AG04449 (cell line): ENCODE data around the gene DNAJC5.
A peak's percentile ranks its signal among the peaks of the same experiment; 100 is the strongest.
"Not testable (repeated sequence)": the region's sequence is repeated elsewhere in the genome, so short reads cannot be mapped to it uniquely, and the experiment has no call there.

Experiments used
- CTCF ChIA-PET: fragments of 350-600 bp; formaldehyde crosslinking; extraction: SDS; loops from one replicate; lab custom pipeline; 2021; ENCODE audit warnings: antibody characterized with exemption; lab: Yijun Ruan, JAX
- POLR2A ChIA-PET: fragments of 400-600, 350-600 bp; formaldehyde crosslinking; extraction: SDS; loops from one replicate; lab custom pipeline; 2020; ENCODE audit warnings: antibody characterized with exemption, inconsistent platforms; lab: Yijun Ruan, JAX
- DNase-seq: peaks from one replicate; pipeline ENCODE4 v3.0.0-alpha.2; 2010; ENCODE audit warnings: low read depth, low spot score
- H3K4me3 ChIP-seq: 2 replicates; pipeline ENCODE4 v1.5.1; 2011; ENCODE audit warnings: low read depth, mild to moderate bottlenecking, control low read depth, low read length
- CTCF ChIP-seq: IDR thresholded peaks from one replicate; pipeline ENCODE4 v1.5.1; 2011; ENCODE audit warnings: mild to moderate bottlenecking, moderate library complexity, low read length, control low read depth, inconsistent platforms; ENCODE audit not compliant: insufficient read depth; ENCODE audit errors: missing control alignments

DNAJC5 gene

DNA sequence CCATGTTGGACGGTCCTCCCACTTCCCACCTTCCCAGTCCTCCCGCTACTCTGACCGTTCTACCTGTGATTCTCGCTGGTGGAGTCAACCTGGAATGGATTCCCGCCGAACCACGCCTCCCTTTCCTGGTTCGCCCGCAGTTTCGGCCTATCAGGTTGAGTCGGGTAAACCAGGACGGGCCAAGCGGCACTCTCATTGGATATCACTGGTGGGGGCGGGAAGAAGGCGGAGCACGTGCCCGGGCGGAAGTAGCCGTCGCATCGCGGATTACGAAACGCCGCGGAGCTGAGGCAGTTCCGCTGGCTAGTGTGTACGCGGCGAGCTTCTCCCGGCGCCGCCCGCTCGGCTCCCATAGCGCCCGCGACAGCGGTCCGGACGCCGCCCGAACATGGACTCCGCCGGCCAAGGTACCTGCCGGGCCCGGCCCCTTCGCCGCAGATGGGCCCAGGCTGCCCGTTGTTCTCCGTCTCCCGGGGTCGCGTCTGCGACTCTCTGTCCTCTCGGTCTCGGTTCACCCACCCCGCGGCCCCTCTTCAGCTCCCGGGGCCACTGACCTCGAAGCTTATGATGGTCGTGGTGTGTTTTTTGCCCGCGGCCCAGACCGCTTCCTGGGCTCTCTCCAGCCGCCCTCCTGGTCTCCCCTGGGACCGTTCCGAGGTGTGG is 29.8 kb upstream of the DNAJC5 start, which contains the start of gene TPD52L2:
Gene TPD52L2, plus strand, starts transcription at position 293 of the 663 bp plus-strand sequence. Its CDS starts 96 bp downstream, at position 389.
- DNase-seq, result peak; percentile 77
- ChIA-PET POLR2A (interaction anchor here (0.6 to 1.9 kb wide), 30 partner anchors 8 to 363 kb away, joined by 3 to 16 read pairs (median 4); partner anchors contain the start of genes ARFRP1, HELZ2, LIME1 and LKAAEAR1), CTCF (interaction anchor here (0.6 to 5.1 kb wide), 20 partner anchors 9 to 330 kb away, joined by 3 to 47 read pairs (median 4); partner anchors contain the start of genes PRPF6 and PTK6)
- no peak for TF ChIP-seq CTCF
- H3K4me3 ChIP-seq, result peak within 1 kb of the TSS; percentile 96

- H3K4me3 ChIP-seq, DNase-seq, POLR2A ChIA-PET: not testable (repeated sequence)
- CTCF ChIA-PET, result interaction anchor here (1.0 to 5.1 kb wide), 5 partner anchors 8 to 329 kb away, joined by 3 to 47 read pairs (median 5); no protein-coding TSS in a partner anchor
These were observed 27.9 kb upstream of the DNAJC5 start for GRCh38 chr20:63867042-63867441.

GRCh38 chr20:63868264-63868663 is 26.7 kb upstream of the DNAJC5 start:
- POLR2A ChIA-PET, result no interaction called here
- DNase-seq, result no peak
- H3K4me3 ChIP-seq, result no peak overlapping the region
- CTCF ChIA-PET, result interaction anchor here (2.2 kb wide), 1 partner anchor 330 kb away, joined by 5 read pairs; no protein-coding TSS in a partner anchor
- no peak for TF ChIP-seq CTCF

- no peak for TF ChIP-seq CTCF
- ChIA-PET CTCF (interaction anchor here (0.6 to 1.4 kb wide), 5 partner anchors 9 to 98 kb away, joined by 3 to 5 read pairs (median 4); partner anchors contain the start of gene TPD52L2), POLR2A (interaction anchor here (1.4 kb wide), 1 partner anchor 8 kb away, joined by 5 read pairs; the partner anchor contains the start of gene TPD52L2)
- no peak overlapping the region for H3K4me3 ChIP-seq
- no peak for DNase-seq
These were observed 21.4 kb upstream of the DNAJC5 start for GRCh38 chr20:63873477-63873971.

- CTCF ChIA-PET, result interaction anchor here (0.6 to 1.4 kb wide), 3 partner anchors 9 to 20 kb away, joined by 3 to 4 read pairs (median 3); partner anchors contain the start of gene TPD52L2
- DNase-seq, H3K4me3 ChIP-seq, POLR2A ChIA-PET: not testable (repeated sequence)
These were observed 20.7 kb upstream of the DNAJC5 start for GRCh38 chr20:63874241-63874640.

DNA sequence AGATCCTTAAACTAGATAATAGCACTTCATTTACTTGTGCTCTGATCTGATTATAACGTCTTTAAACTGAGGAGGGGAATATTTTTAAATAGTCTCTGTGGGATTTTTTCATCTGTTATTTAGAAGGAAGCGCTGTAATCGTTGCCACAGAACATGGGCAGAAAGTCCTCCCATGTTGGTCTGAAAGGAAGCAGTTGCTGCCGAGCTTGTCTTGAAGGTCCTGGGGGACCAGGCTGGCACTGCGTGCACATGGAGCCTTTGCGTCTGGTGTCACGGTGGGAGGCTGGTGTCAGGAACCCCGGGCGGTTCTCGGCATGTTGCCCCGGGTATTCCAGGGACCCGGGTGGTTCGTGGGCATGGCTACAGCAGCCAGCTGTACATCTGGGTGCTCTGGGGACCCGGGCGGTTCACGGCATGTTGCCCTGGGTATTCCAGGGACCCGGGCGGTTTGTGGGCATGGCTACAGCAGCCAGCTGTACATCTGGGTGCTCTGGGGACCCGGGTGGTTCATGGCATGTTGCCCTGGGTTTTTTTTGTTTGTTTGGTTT is 18.4 kb upstream of the DNAJC5 start:
- ChIA-PET CTCF (interaction anchor here (1.3 kb wide), 2 partner anchors 101 to 104 kb away, joined by 3 to 4 read pairs; partner anchors contain the start of gene PRPF6), POLR2A (interaction anchor here (0.5 to 1.5 kb wide), 2 partner anchors 11 to 79 kb away, joined by 3 to 6 read pairs; partner anchors contain the start of genes TPD52L2 and UCKL1)
- DNase-seq, result no peak
- H3K4me3 ChIP-seq, result no peak overlapping the region
- no peak for TF ChIP-seq CTCF
